Amniotic epithelial cell (primary cell): ENCODE data around the gene RTN4R.

Experiments used
- DNase-seq: peaks from one replicate; pipeline ENCODE4 v3.0.0-alpha.2; 2010; ENCODE audit warnings: low read depth

RTN4R gene

DNA sequence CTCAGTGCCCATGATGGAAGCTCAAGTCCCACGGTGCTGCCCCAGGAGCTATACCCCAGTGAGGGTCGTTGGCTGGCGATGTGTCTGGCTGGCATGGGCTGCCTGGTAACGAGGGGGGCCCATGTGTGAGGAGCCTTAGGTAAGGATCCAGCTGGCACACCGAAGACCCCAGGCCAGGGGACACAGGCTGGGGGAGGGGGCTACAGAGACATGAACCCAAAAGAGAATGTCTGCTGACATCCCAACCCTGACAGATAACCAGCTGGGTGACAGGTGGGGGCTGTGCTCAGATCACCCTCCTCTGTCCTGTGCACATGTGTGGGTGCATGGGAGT lies 39.2 kb downstream of the RTN4R start:
- DNase-seq = no peak

DNA sequence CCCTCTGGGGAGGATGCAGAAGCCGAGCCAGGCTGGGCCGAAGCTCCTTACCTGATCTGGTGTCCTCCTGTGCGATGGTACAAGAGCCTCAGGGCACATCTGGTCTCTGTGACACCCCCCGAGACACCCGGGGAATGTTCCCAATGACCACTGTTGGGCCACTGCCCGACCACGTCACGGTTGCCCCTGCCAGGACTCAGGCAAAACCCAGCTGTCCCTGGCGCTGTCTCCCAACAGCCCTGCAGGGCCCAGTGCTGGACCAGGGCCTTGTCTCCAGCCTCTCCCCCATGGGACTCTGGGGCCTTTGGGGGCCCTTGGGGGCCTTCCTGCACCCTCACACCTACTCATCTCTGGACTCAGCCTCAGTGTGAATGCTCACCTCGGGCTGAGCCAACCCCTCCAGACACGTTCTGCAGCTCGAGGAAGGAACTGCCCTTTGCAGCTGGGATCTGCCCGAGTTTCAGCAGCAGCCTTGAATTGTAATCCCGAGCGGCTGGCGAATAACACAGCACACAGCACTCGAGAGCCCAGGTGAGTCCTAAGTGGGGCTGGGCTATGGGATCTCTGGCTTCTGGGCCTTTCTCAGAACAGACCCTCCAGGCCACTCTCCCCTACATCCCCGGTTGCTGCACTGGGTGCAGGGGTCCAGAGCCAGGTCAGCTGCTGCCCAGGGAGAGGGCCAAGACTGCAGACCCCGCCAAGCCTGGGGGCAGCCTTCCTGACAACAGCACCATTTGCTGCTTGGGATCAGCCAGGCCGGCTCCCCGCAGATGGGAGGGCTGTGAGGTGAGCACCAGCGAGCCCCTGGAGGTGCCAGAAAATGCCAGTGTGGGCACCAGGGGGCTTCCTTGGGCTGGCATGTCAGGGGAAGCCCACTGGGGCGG lies 39.8 kb downstream of the RTN4R start:
- DNase-seq = no peak

DNA sequence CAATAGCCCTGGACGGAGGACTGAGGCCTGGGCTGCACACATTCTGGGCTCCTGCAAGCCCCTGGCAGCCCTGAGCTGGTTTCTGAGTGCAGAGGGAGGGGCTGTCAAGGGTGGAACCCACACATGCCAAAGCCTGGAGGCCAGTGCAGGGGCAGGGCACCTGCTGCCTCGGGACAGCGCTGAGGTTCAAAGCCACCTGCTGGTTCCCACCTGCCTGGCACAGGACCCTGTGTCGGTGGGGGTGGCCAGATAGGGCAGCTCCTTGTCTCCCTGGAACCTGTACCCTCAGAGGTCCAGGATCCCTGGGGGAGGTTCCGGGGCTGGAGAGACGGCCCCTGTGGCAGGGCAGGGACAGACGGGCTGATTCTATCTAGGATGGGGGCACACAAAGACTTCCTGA lies 40.8 kb downstream of the RTN4R start:
- DNase-seq = no peak

DNA sequence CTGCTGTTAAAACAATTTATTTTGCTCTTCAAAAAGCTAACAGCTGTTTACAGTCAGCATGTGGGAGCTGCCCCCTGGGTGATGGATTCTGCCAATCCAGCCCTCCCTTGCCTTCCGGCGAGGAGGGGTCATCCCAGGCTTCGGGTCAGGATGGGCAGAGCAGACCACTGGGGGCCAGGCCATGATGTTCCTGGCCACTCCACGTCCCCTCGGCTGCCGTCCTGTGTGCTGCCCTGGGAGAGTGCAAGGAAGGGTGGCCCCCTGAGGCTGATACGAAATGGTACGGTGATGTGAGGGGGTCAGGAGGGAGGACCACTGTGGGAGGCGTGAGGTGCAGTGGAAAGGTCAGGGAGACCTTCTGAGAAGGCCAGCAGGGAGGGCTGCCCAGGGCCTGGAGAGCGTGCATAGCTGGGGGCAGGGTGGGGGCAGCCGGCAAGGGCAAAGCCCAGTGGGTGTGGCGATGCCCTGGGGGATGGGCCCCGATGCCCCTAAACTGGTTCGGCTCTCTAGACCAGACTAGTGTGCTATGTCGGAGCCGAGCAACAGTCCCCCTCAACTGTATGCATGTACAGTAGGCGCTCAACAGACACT lies 41.3 kb downstream of the RTN4R start:
- DNase-seq = no peak

DNA sequence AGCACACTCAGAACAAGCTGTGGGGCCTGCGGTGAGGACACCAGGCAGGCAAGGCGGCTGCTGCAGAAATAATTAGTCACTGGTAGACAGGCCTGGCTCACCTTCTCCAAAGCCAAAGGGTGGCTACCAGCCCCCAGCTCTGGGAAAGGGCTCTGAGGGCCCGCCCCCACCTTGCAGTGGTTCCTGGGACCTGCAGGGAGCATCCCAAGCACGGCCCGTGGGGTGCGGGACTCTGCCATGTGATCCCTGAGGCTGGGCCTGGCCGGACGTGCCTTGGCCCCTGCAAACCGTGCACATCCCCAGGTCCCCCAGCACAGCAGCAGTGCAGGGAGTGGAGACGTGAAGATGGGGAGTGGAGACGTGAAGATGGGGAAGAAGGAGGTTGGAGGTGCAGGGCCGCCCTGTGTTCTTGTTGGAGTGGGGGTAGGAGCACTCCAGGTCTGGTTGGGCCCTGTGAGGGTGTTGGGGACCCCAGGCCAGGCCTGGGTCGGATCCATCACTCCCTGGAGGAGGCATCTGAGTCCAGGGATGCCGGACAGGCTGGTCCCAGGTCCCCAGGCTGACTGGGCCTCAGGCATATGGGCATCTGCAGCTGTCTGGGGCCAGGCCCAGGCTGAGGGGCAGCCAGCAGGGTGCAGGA lies 41.9 kb downstream of the RTN4R start:
- DNase-seq = no peak

DNA sequence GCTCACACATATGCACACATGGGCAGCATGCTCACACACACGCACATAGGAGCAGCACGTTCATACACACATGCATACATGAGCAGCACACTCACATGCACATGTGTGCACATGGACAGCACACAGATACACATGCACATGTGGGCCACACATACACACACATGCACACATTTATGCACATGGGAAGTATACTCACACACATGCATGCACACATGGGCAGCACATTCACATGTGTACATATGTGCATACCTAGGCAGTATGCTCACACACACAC lies 42.5 kb downstream of the RTN4R start:
- DNase-seq = no peak

DNA sequence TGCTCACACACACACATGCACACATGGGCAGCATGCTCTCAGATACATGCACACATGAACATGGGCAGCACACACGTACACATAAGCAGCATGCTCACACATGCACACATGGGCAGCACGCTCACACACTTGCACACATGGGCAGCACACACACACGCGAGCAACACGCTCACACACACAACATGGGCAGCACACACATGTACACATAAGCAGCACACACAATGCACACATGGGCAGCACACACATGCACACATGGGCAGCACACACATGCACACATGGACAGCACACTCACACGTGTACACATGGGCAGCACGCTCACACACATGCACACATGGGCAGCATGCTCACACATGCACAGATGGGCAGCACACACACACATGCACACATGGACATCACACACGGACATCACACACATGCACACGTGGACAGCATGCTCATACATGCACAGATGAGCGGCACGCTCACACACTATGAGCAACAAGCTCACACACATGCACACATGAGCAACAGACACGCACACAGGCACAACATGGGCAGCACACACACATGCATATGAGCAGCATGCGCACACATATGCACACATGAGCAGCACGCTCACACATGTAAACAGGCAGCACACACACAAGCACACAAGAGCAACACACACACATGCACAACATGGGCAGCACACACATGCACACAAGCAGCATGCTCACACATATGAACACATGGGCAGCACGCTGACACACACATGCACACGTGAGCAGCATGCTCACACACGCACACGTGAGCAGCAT lies 43.0 kb downstream of the RTN4R start:
- no peak for DNase-seq

DNA sequence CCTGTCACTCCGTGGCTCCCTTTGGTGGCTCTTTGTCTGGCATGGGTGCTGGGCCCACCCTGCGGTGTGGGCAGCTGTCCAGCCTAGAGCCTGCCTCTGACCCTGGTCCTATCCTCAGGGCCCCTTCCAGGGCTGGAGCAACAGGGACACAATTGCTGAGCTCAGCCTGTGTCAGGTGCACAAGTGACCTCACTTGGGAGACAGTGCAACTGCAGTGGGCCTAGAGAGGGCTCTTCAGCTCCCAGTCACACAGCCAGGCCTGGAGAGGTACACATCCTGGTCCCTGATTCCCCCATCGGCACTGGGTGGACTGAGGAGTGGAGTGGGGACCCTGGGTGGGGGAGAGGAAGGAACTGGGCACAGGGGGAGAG lies 43.9 kb downstream of the RTN4R start:
- DNase-seq = no peak

DNA sequence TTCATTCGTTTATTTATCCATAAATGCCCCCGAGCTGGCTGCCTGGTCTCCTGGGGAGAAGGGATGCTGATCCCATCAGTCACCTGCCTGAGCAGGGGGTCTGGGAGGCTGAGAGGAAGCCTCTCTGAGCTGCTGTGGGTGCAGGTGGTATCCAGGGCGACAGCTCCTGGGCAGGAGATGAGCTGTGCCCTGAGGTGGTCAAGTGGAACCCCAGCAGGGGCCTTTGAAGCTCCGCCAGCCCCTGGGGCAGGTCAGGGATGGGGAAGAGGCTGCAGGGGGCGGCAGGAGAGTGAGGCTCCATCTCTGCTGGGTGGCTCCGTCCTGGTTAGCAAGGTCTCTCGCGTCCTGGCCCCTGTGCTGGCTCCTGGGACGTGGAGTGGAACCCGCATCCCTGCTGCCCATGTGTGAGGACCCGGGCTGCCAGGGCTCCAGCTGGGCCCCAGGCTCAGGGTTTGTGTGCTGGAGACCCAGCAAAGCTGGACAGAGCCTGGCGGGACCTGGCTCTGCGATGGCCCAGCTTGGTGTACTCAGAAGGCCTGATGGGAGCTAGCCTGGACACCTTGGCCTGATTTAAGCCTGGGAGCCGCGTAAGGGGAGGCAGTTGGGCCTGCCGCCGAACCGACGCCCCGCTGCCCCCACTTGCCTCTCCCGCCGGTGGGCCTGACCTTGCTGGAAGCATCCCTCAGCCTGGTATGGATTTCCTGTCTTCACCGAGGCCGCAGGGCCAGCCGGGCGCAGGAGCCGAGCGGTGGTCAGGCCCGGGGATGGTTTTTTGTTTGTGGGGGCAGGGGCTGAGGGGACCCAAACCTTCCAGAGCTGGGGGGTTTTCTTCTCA lies 44.5 kb downstream of the RTN4R start:
- no peak for DNase-seq

DNA sequence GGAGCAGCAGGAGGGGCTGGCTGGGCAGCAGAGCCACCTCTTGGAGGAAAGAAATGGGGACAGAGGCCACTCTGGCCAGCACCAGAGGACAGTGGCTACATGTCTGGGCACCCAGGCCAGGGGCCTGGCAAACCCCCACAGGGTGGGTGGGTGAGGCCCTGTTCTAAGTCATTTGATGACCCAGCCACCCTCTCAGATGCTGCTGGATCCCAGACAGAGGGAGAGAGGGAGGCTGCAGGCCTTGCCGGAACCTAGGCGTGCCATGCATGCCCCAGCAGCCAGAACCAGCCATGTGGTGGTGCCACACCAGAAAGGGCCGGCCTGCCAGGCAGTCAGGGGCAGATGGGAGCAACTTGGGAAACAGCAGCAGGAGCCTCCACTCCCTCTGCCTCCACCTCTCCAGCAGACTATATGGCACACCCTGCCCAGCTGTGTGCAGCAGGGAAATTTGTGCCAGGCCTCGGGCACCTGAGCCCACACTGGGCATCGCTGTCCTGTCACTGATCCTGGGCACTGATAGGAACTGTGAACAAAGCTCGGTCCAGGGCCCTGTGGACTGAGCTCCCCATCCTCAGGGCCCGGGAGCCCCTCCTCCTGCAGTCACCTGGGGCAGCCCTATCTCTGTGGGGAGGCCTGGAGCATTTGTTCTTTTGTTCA lies 45.2 kb downstream of the RTN4R start:
- DNase-seq = no peak

DNA sequence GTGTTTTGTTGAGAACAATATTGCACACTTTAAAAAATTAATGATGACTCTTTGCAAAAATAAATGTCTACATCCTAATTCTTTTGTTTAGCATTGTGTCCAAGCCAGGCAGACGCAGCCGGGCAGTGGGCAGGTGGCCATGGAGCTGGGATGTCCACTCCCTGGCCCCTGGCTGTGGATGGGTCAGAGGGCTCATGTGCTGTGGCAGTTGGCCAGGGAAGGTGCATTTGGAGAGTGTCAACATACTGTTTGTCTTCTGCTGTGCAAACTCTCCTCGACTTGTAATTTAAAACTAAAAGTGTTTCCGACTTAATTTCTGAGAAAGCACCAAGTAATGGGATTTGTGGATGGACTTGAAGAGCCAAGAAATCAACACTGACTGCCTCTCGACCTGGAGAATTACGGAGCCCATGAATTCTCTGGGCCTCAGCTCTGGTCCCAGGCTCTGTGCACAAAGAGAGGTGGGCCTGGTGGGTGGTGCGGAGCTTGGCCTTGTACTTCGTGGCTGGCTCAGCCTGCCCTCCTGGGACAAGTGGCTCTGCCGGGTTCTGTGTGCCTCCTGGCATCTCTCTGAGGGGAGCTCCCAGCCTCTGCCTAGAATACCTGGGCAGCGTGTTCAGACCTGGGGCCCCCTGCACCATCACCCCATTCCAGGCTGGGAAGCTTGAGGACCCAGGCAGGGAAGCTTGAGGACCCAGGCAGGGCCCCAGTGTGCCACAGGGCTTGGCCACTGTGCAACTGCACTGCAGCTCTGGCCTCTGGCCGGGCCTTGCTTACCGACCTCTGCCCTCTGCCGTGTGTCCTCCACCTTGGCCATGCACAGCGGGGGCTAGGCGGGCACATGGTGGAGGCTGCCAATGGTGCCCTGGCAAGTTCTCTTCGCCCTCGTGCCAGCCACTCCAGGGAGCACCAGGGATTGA lies 46.4 kb downstream of the RTN4R start:
- DNase-seq = no peak

DNA sequence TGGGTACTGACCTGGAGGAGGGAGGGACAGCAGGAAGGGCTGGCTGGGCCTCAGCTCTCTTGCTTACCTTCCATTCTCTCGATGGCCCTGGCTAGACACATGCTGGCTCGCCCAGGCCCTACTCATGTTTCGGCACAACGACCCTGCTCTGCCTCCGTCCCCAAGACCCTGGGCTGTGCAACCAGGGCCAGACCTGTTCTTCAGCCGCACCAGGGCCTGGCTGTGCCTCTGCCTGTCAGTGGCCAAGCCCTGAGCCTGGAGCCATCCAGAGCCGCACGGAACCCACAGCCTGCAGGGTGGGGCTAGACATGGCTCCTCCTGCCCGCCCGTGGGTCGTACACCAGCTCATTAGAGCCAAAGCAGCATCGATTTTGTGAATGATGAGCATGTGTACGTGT lies 47.5 kb downstream of the RTN4R start:
- no peak for DNase-seq

DNA sequence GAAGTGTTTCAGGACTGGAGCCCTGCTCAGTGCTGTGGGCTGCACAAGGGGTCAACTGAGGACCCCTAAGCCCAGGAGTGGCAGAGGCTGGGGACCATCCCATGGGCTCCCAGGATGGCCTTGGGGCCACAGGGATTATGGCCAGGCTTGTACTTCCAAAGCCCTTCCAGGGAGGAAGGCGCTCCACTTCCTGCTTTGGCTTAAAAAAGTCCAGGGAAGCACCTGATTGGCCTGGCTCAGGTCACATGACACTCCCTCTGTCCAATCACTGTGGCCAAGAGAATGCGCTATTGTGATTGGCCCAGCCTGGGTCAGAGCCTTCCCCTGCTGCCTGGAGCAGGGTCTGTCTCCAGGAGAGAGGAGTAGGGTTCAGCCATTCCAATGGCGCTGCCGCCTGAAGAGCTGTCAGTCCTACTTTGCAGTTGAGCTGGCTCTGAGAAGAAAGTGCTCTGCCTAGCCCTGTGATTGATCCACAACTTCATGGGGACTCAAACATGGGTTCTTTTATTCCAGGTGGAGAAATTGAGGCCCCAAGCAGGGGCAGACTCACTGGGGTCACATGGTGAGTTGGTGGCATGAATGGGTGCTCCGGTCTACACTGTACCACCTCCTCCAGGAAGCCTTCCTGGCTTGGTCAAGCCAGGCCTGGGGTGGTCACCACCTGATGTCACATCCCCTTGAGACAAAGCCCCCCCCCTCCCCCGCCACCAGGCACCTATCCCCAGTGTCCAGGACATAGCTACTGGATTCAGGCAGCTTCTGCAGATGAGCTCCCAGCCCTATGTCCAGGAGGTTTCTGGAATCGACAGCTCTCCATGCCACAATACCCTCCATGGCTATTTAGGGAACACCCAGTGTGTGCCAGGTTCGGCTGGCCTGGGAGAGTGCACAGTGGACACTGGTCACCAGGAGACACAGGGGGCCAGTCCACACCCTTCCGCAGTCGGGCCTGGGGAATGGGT lies 48.2 kb downstream of the RTN4R start:
- no peak for DNase-seq

DNA sequence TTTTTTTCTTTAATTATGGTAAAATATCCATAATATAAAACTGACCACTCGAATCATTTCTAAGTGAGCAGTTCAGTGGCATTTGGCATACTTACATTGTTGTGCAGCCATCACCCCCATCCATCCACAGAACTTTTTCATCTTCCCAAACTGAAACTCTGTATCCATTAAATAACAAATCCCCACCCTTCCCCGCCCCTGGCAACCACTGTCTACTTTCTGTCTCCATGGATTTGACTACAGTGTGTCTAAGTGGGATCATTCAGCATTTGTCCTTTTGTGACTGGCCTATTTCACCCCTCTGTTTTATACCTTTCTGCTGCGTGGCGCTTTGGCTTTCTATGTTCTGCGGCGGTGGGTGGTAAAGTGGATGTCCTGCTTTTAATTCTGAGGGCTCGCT lies 49.1 kb downstream of the RTN4R start:
- no peak for DNase-seq

DNA sequence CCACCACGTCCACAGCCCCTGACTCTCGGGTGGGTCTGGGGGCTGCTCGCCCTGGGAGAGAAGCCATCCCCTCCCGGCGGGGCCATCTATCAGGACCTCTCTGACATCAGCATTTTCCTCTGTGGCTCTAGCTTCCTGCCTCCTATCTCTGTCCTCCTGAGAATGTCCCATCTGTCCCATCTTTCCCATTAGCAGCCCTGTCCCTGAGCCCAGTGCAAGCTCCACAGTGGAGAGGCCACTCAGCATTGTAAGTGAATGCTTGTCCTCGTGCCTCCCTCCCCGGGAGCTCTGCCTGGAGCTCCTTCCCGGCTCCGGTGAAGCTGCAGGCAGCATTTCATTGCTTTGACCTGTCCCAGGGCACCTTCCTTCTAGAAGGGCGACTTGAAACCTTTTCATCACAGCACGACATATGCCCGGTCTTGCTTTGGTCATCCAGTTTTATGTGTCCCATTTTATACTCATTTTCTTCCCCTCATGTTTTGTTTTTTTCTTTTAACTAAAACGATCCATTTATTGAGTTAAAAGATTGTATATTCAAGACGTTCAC lies 49.7 kb downstream of the RTN4R start:
- DNase-seq = no peak

DNA sequence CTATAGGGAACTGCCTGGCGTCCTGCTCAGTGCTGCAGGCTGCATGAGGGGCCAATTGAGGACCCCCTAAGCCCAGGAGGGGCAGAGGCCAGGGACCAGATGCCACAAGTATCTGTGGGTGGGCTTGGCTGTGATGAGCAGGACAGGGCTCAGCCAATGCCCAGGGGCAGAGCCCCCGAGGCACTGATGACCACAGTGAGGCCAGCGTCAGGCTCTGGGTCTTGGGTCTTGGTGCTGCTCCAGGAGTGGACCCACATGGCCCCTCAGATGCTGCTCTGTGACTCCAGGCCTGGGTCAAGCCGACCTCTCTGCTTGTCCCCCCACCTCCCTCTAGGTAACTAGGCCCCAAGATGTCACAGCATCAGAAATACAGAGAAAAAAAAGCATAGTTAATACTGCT lies 50.6 kb downstream of the RTN4R start:
- DNase-seq = no peak

DNA sequence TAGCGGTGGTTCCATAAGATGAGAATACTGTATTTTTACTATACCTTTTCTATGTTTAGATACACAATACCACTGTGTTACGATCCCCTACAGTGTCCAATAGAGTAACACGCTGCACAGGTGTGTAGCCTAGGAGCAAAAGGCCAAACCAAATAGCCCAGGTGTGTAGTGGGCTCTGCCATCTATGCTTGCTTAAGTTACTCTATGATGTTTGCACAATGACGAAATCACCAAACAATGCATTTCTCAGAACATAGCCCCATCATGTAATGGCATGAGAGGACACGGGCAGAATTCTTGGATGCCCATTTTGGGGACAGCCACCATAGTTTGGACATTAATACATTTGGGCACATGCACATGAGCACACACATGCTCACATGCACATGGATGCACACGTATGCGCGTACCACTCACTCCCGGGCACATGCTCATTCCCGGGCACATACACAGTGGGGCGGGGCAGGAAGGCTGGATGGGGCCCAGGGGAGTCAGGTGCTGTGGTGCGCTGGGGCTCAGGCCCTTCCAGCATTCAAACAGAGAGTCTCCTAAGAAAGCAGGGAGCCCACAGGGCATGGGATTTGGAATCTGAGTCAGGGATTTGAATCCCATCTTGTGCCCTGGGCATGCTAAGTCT lies 51.1 kb downstream of the RTN4R start:
- DNase-seq = no peak

DNA sequence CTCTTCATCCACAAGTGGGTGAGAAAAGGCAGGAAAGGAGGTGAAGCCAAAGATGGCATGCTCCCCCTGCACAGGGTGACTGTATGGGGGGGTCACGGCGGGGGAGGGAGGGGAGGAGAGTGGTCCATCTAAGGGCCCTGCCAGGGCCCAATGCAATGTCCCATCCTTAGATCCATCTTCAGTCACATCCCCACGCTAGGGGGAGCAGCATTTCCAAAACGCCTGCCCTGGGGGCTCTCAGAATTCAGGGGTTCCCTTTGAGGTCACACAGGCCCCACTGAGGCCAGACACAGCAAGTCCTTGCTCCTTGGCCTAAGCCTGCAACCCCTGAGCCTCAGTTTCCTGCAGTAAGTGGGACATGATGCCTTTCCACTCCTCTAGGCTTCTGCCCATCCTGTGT lies 52.4 kb downstream of the RTN4R start:
- no peak for DNase-seq

DNA sequence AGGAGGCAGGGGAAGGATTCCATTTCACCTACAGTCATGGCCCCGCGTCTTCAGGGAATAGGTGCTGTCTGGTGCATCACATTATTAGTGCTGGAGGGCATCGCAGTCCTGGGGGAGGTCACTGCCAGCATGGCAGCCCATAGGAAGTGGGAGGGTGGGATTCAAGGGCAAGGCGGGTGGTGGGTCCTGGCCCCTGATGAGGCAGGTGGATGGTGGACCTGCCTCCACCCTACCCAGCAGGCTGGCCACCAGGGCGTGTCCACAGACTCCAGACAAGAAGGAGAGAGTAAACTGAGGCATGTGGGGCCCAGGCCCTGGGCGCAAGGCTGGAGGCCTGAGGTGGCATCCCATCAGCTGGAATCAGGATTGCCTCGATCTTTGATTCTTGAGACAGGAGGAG lies 53.3 kb downstream of the RTN4R start:
- DNase-seq = no peak
